PC-9 (cell line): ENCODE measurements around the gene ALCAM.

Source experiments
- CTCF ChIP-seq: fragments of 200-600 bp; sonication (generic); conservative IDR thresholded peaks from 2 replicates; pipeline ENCODE4 v1.6.1; 2017; ENCODE audit warnings: mixed run types, antibody characterized with exemption, mild to moderate bottlenecking, moderate library complexity
- EZH2 ChIP-seq: fragments of 200-600 bp; sonication (generic); IDR thresholded peaks from 2 replicates; pipeline ENCODE4 v1.8.0; 2017; ENCODE audit warnings: antibody characterized with exemption, low read depth

DNA sequence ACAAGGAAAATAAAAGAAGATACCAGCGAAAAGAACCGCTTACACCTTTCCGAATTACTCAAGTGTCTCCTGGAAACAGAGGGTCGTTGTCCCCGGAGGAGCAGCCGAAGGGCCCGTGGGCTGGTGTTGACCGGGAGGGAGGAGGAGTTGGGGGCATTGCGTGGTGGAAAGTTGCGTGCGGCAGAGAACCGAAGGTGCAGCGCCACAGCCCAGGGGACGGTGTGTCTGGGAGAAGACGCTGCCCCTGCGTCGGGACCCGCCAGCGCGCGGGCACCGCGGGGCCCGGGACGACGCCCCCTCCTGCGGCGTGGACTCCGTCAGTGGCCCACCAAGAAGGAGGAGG is 325 bp downstream of the ALCAM start:
- TF ChIP-seq CTCF (no peak), EZH2 (no peak)
